ENCODE data around the gene OR51M1. TPM values are rescaled to one million over a fixed set of nuclear protein-coding genes. Genes with fewer than 3 reads are reported as not detected.
"Not testable (repeated sequence)": the region's sequence is repeated elsewhere in the genome, so short reads cannot be mapped to it uniquely, and the experiment has no call there.

Gene OR51M1
- polyA plus RNA-seq, 2 of the 4 experiments (the other 2 are of a cell fraction), result not detected

GRCh38 chr11:5364214-5364613 lies 19.4 kb upstream of the OR51M1 start:
- Histone ChIP-seq H3K9me3 (no peaks in the 10 kb centered on the region), H3K4me2 (no peak overlapping the region), H3K27ac (no peak overlapping the region), H3K4me3 (no peak overlapping the region), H3K4me1 (no peaks in the 10 kb centered on the region)
- CTCF ChIA-PET, result interaction anchor here (0.6 to 0.8 kb wide), 2 partner anchors 16 to 808 kb away, joined by 3 read pairs; no protein-coding TSS in a partner anchor
- TF ChIP-seq NFE2L2 (conservative IDR thresholded peaks at IDR 0.05; ENCODE audit: low read length), result no peak
- TF ChIP-seq HOXB13 (CRISPR knock-in tag; IDR thresholded peaks at IDR 0.05; ENCODE audit: low read depth), result no peak
- TF ChIP-seq TFCP2L1 (CRISPR knock-in tag; IDR thresholded peaks at IDR 0.05), result no peak
- TF ChIP-seq ZNF302 (CRISPR knock-in tag; IDR thresholded peaks at IDR 0.05), result no peak
- no peak for TF ChIP-seq ZSCAN20 (CRISPR knock-in tag; IDR thresholded peaks at IDR 0.05)
- TF ChIP-seq RCOR1 (IDR thresholded peaks at IDR 0.05; ENCODE audit: low read depth, low read length), result no peak
- no peak for TF ChIP-seq CBX8 (IDR thresholded peaks at IDR 0.05)
- TF ChIP-seq POLR2AphosphoS2 (conservative IDR thresholded peaks at IDR 0.05; ENCODE audit: low read length), result no peak
- TF ChIP-seq RNF2 (IDR thresholded peaks at IDR 0.05; ENCODE audit: borderline replicate concordance, low read depth), result no peak
- TF ChIP-seq FOSL2 (IDR thresholded peaks at IDR 0.05), result no peak
- TF ChIP-seq FOSL2 (CRISPR knock-in tag; IDR thresholded peaks at IDR 0.05), result no peak
- no peak for TF ChIP-seq MAFK (IDR thresholded peaks at IDR 0.05; ENCODE audit: partially characterized antibody)
- TF ChIP-seq ESRRA (IDR thresholded peaks at IDR 0.05; ENCODE audit: borderline replicate concordance, low read length), result no peak
- TF ChIP-seq HOXA7 (CRISPR knock-in tag; IDR thresholded peaks at IDR 0.05), result no peak
- no peak for TF ChIP-seq MAZ (IDR thresholded peaks at IDR 0.05; ENCODE audit: borderline replicate concordance, low read depth, low read length)
- no peak for TF ChIP-seq EHF (CRISPR knock-in tag; IDR thresholded peaks at IDR 0.05)
- TF ChIP-seq FOSB (CRISPR knock-in tag; IDR thresholded peaks at IDR 0.05), result no peak
- no peak for TF ChIP-seq CTCF (IDR thresholded peaks at IDR 0.05)
- TF ChIP-seq, protein P1, sequence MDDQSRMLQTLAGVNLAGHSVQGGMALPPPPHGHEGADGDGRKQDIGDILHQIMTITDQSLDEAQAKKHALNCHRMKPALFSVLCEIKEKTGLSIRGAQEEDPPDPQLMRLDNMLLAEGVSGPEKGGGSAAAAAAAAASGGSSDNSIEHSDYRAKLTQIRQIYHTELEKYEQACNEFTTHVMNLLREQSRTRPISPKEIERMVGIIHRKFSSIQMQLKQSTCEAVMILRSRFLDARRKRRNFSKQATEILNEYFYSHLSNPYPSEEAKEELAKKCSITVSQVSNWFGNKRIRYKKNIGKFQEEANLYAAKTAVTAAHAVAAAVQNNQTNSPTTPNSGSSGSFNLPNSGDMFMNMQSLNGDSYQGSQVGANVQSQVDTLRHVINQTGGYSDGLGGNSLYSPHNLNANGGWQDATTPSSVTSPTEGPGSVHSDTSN (IDR thresholded peaks at IDR 0.05), result no peak
- TF ChIP-seq JUN (IDR thresholded peaks at IDR 0.05), result no peak
- FAIRE-seq (no peak), DNase-seq (ENCODE audit: low read depth in 1 of 2, low spot score in 1 of 2) (no peak), ATAC-seq (no peak)
- WGBS (ENCODE audit: missing lambda C conversion rate), result 8% methylated on average over 2 of the region's 2 CpGs
- POLR2A ChIA-PET, result no interaction called here

- ATAC-seq; DNase-seq (ENCODE audit: low read depth in 1 of 2, low spot score in 1 of 2); FAIRE-seq; POLR2A ChIA-PET; H3K9me3 ChIP-seq; H3K4me2 ChIP-seq; H3K4me1 ChIP-seq; H3K4me3 ChIP-seq; H3K27ac ChIP-seq: not testable (repeated sequence)
- WGBS (ENCODE audit: missing lambda C conversion rate), result 60% methylated on average over 6 of the region's 6 CpGs
- CTCF ChIA-PET, result interaction anchor here (1.0 to 1.3 kb wide), 2 partner anchors 20 to 241 kb away, joined by 3 to 4 read pairs; no protein-coding TSS in a partner anchor
Measured at GRCh38 chr11:5366365-5366764, 17.2 kb upstream of the OR51M1 start.

DNA sequence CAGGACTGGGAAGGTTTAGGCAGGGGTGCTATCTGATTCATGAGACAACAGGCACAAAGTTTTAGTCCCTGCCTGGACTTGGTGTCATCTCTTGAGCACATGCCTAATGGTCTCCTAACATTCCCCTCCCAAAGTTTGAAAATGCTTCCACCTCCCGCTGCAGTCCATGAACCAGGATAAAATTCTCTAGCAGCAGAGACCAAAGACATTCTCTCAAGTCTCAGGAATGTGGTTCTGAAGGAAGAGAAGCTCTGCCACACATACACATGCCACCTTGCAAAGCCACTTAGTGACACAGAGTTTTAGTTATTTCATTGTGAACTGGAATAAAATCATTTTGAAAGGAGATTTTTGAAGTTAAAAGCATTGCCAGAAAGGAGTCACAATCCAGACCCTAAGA lies 16.8 kb upstream of the OR51M1 start:
- ChIA-PET POLR2A (no interaction called here), CTCF (interaction anchor here (1.0 to 1.3 kb wide), 2 partner anchors 21 to 242 kb away, joined by 3 to 4 read pairs; no protein-coding TSS in a partner anchor)
- no peak for FAIRE-seq
- no peak overlapping the region for H3K27ac ChIP-seq
- TF ChIP-seq JUNB (IDR thresholded peaks at IDR 0.05) (no peak), SREBF2 (IDR thresholded peaks at IDR 0.05) (no peak)
- TF ChIP-seq, protein P2, sequence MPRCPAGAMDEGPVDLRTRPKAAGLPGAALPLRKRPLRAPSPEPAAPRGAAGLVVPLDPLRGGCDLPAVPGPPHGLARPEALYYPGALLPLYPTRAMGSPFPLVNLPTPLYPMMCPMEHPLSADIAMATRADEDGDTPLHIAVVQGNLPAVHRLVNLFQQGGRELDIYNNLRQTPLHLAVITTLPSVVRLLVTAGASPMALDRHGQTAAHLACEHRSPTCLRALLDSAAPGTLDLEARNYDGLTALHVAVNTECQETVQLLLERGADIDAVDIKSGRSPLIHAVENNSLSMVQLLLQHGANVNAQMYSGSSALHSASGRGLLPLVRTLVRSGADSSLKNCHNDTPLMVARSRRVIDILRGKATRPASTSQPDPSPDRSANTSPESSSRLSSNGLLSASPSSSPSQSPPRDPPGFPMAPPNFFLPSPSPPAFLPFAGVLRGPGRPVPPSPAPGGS (IDR thresholded peaks at IDR 0.05), result no peak
- no peak overlapping the region for H3K4me2 ChIP-seq
- no peaks in the 10 kb centered on the region for H3K4me1 ChIP-seq
- WGBS (ENCODE audit: missing lambda C conversion rate), result 10% methylated on average over 1 of the region's 1 CpG
- DNase-seq (ENCODE audit: low read depth in 1 of 2, low spot score in 1 of 2), result no peak
- no peak overlapping the region for H3K4me3 ChIP-seq
- no peak for ATAC-seq
- H3K9me3 ChIP-seq, result no peaks in the 10 kb centered on the region
